Activated CD4-positive, alpha-beta memory T cell treated with anti-CD3 and anti-CD28 coated beads, Interleukin-2, amount 10 ng/mL, durations not matched to agents 7 days and 5 days (primary cell): ENCODE data around the gene RHBDL3. TPM values are rescaled to one million over a fixed set of nuclear protein-coding genes. Genes with fewer than 3 reads are reported as not detected.
"Not testable (repeated sequence)": the region's sequence is repeated elsewhere in the genome, so short reads cannot be mapped to it uniquely, and the experiment has no call there.

Experiments
- CTCF ChIA-PET: fragments of 350-600 bp; sonication (Branson Sonifier 250); formaldehyde crosslinking; loops from one replicate; lab custom pipeline; 2021; ENCODE audit warnings: antibody characterized with exemption, inconsistent platforms; lab: Charles Lee
- POLR2A ChIA-PET: fragments of 350-600 bp; sonication (Branson Sonifier 250); formaldehyde crosslinking; loops from one replicate; lab custom pipeline; 2021; ENCODE audit warnings: antibody characterized with exemption; lab: Charles Lee
- DNase-seq: peaks from one replicate; pipeline ENCODE4 v3.0.0-alpha.2; 2020
- H3K27ac Mint-ChIP-seq: one replicate; pipeline ENCODE4 v1.8.0; 2021; ENCODE audit warnings: mild to moderate bottlenecking, mixed read lengths
- H3K27me3 Mint-ChIP-seq: one replicate; pipeline ENCODE4 v1.8.0; 2021; ENCODE audit warnings: mixed read lengths
- H3K36me3 Mint-ChIP-seq: one replicate; pipeline ENCODE4 v1.8.0; 2021; ENCODE audit warnings: low read depth, mixed read lengths
- H3K4me1 Mint-ChIP-seq: one replicate; pipeline ENCODE4 v1.8.0; 2021; ENCODE audit warnings: mixed read lengths
- H3K4me3 Mint-ChIP-seq: one replicate; pipeline ENCODE4 v1.8.0; 2021; ENCODE audit warnings: mild to moderate bottlenecking, mixed read lengths
- H3K9me3 Mint-ChIP-seq: one replicate; pipeline ENCODE4 v1.8.0; 2021; ENCODE audit warnings: mixed read lengths
- total RNA-seq, 2 experiments: library from RNA; stranded (reverse); gene quantifications; one replicate each; pipeline ENCODE4 v1.2.3, GENCODE V29; 2021

The RHBDL3 gene
- total RNA-seq, 2 experiments from 2014 or later = 0.45 to 0.55 TPM

DNA sequence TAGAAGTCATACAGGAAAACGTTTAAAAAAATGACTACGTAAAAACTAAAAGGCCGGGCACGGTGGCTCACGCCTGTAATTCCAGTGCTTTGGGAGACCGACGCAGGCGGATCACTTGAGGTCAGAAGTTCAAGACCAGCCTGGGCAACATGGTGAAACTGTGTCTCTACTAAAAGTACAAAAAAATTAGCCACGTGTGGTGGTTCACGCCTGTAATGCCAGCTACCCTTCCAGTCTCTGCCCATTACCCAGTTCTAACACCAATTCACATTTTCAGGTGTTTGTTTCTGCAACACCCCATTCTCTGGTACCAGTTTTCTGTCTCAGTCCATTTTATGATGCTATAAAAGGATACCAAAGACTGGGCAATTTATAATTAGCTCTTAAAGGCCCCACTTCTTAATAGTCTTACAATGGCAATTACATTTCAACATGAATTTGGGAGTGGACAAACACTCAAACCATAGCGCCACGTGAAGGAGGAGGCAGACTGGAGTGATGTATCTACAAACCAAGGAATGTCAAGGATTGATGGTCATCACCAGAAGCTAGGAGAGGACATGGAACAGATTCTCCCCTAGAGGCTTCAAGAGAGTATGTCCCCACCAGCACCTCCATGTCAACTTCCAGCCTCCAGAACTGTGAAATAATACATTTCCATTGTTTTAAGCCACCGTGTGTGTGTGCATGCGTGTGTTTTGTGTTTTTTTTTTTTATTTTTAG lies 77.1 kb downstream of the RHBDL3 start:
- Mint-ChIP-seq H3K4me1 (peaks cover 36% of the 10 kb centered on the region), H3K27ac (peak overlapping the region; percentile 89), H3K36me3 (peaks cover 18% of the 10 kb centered on the region), H3K9me3 (no peaks in the 10 kb centered on the region), H3K27me3 (no peaks in the 10 kb centered on the region), H3K4me3 (peak overlapping the region; percentile 95)
- POLR2A ChIA-PET = interaction anchor here (1.2 to 17.0 kb wide), 4 partner anchors 10 to 18 kb away, joined by 3 to 189 read pairs (median 24); partner anchors contain the start of gene ZNF207
- DNase-seq = no peak
- CTCF ChIA-PET = interaction anchor here (1.2 to 3.8 kb wide), 2 partner anchors 8 to 203 kb away, joined by 3 to 18 read pairs; partner anchors contain the start of gene ZNF207

DNA sequence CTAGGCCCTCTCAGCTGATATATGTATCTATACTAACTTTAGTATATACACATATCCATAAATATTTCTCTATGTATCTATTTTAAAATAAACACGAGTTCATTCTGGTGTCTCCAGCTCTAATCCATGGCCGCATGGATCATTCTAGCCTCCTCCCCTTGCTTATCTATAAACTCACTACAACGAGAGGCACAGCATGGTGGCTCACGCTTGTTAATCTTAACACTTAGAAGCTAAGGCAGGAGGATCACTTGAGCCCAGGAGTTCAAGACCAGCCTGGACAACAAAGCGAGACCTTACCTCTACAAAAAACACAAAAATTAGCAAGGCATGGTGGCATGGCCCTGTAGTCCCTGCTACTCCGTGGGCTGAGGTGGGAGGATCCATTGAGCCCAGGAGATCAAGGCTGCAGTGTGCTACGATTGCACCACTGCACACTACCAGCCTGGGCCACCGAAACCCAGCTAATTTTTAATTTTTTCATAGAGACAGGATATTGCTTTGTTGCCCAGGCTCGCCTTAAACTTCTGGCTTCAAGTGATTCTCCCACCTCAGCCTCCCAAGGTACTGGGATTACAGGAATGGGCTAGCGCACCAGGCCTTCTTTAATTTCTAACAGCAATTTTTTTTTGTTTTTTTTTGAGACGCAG lies 80.4 kb downstream of the RHBDL3 start:
- Mint-ChIP-seq H3K27ac (no peak overlapping the region), H3K9me3 (no peaks in the 10 kb centered on the region), H3K4me3 (no peak overlapping the region), H3K4me1 (peaks cover 34% of the 10 kb centered on the region), H3K27me3 (no peaks in the 10 kb centered on the region), H3K36me3 (peaks cover 15% of the 10 kb centered on the region)
- DNase-seq = no peak
- ChIA-PET CTCF (interaction anchor here (1.3 kb wide), 1 partner anchor 13 kb away, joined by 3 read pairs; no protein-coding TSS in a partner anchor), POLR2A (interaction anchor here (0.9 kb wide), 1 partner anchor 16 kb away, joined by 3 read pairs; no protein-coding TSS in a partner anchor)

DNA sequence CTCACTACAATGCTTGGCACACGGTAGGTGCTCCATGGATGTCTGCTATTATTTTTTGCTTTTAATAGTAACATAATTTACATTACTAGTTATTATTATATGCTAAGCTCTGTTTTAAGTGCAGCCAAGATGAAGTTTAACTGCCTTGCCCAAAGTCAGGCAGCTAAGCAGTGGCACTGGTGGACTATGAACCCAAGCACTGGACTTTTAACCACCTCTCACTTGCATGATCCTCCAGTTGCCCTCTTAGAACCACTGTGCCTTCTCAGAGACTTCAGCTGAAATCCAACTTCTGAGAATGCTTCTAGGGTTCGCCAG lies 82.8 kb downstream of the RHBDL3 start:
- no peak overlapping the region for H3K27ac Mint-ChIP-seq
- POLR2A ChIA-PET = interaction anchor here (0.7 to 11.0 kb wide), 4 partner anchors 14 to 140 kb away, joined by 3 to 189 read pairs (median 5); partner anchors contain the start of gene C17orf75

DNA sequence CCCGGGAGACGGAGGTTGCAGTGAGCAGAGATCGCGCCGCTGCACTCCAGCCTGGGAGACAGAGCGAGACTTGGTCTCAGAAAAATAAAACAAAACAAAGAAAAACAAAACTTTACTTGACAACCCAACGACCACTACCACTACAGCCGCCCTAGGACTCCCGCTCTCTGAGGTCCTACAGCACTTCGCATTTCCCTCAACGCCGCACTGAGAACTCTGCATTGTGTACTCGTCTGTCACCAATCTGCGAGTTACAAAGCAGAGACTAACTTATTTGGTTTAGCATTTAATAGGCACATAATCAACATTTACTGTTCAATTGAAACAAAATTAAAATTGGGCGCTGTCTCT lies 83.8 kb downstream of the RHBDL3 start:
- H3K9me3 Mint-ChIP-seq = no peaks in the 10 kb centered on the region
- H3K36me3 Mint-ChIP-seq = peaks cover 44% of the 10 kb centered on the region
- POLR2A ChIA-PET = interaction anchor here (1.3 to 11.0 kb wide), 6 partner anchors 15 to 139 kb away, joined by 3 to 189 read pairs (median 5); partner anchors contain the start of genes C17orf75 and PSMD11
- no peaks in the 10 kb centered on the region for H3K27me3 Mint-ChIP-seq
- peak; percentile 24 for DNase-seq
- peaks cover 33% of the 10 kb centered on the region for H3K4me1 Mint-ChIP-seq
- CTCF ChIA-PET = interaction anchor here (0.9 to 2.4 kb wide), 3 partner anchors 9 to 95 kb away, joined by 3 to 18 read pairs (median 4); partner anchors contain the start of genes C17orf75 and PSMD11
- H3K27ac Mint-ChIP-seq = peak overlapping the region; percentile 99
- peak overlapping the region; percentile 97 for H3K4me3 Mint-ChIP-seq

More for the DNA sequence above, 82.8 kb downstream of the RHBDL3 start:
- CTCF ChIA-PET = interaction anchor here (0.8 to 1.4 kb wide), 5 partner anchors 8 to 96 kb away, joined by 3 to 6 read pairs (median 3); partner anchors contain the start of gene PSMD11
- H3K27me3 Mint-ChIP-seq = no peaks in the 10 kb centered on the region
- H3K9me3 Mint-ChIP-seq = no peaks in the 10 kb centered on the region
- no peak for DNase-seq
- peaks cover 35% of the 10 kb centered on the region for H3K36me3 Mint-ChIP-seq
- H3K4me1 Mint-ChIP-seq = peaks cover 29% of the 10 kb centered on the region
- peak overlapping the region; percentile 97 for H3K4me3 Mint-ChIP-seq

GRCh38 chr17:32349854-32350665 lies 84.4 kb downstream of the RHBDL3 start, which contains the start of gene ZNF207:
TSS of gene ZNF207 (plus strand) at chr17:32350157. CDS start at chr17:32350286, 129 bp downstream.
- Mint-ChIP-seq H3K4me3 (peak within 1 kb of the TSS; percentile 97), H3K4me1 (peaks cover 38% of the 10 kb centered on the region), H3K36me3 (peaks cover 49% of the 10 kb centered on the region), H3K9me3 (no peaks in the 10 kb centered on the region), H3K27me3 (no peaks in the 10 kb centered on the region), H3K27ac (peak within 1 kb of the TSS; percentile 99)
- CTCF ChIA-PET = interaction anchor here (1.0 to 2.4 kb wide), 7 partner anchors 9 to 343 kb away, joined by 3 to 18 read pairs (median 5); partner anchors contain the start of genes C17orf75, LRRC37B and PSMD11
- POLR2A ChIA-PET = interaction anchor here (0.6 to 11.0 kb wide), 22 partner anchors 9 to 413 kb away, joined by 3 to 189 read pairs (median 4); partner anchors contain the start of genes C17orf75, LRRC37B, PSMD11 and SUZ12
- peak; percentile 96 for DNase-seq

- peak; percentile 55 for DNase-seq
- Mint-ChIP-seq H3K4me3 (peak overlapping the region; percentile 97), H3K36me3 (peaks cover 57% of the 10 kb centered on the region), H3K4me1 (peaks cover 46% of the 10 kb centered on the region), H3K27ac (peak overlapping the region; percentile 99), H3K27me3 (no peaks in the 10 kb centered on the region), H3K9me3 (no peaks in the 10 kb centered on the region)
- CTCF ChIA-PET = interaction anchor here (1.0 to 2.4 kb wide), 7 partner anchors 10 to 344 kb away, joined by 3 to 18 read pairs (median 5); partner anchors contain the start of genes C17orf75, LRRC37B and PSMD11
- POLR2A ChIA-PET = interaction anchor here (0.6 to 11.0 kb wide), 23 partner anchors 9 to 414 kb away, joined by 3 to 189 read pairs (median 4); partner anchors contain the start of genes C17orf75, LRRC37B, PSMD11 and SUZ12
Measured at GRCh38 chr17:32350666-32351418, 85.2 kb downstream of the RHBDL3 start.

DNA sequence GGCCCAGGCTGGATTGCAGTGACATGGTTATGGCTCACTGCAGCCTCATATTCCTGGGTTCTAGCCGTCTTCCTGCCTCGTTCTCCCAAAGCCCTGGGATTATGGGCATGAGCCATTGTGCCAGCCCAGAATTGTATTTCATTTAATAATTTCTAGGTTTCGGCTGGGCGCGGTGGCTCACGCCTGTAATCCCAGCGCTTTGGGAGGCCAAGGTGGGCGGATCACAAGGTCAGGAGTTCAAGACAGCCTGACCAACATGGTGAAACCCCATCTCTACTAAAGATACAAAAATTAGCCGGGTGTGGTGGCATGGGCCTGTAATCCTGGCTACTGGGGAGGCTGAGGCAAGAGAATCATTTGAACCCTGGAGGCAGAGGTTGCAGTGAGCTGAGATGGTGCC lies 87.1 kb downstream of the RHBDL3 start:
- Mint-ChIP-seq H3K4me3 (peak overlapping the region; percentile 97), H3K36me3 (peaks cover 68% of the 10 kb centered on the region), H3K4me1 (peaks cover 56% of the 10 kb centered on the region)
- H3K27ac Mint-ChIP-seq, CTCF ChIA-PET, DNase-seq, H3K27me3 Mint-ChIP-seq, H3K9me3 Mint-ChIP-seq: not testable (repeated sequence)
- POLR2A ChIA-PET = interaction anchor here (1.9 to 11.0 kb wide), 3 partner anchors 9 to 20 kb away, joined by 5 to 189 read pairs (median 13); partner anchors contain the start of gene C17orf75

GRCh38 chr17:32355649-32356377 lies 90.2 kb downstream of the RHBDL3 start:
- Mint-ChIP-seq H3K9me3 (no peaks in the 10 kb centered on the region), H3K27ac (peak overlapping the region; percentile 40), H3K4me3 (peak overlapping the region; percentile 24), H3K27me3 (no peaks in the 10 kb centered on the region), H3K36me3 (peaks cover 77% of the 10 kb centered on the region), H3K4me1 (peaks cover 60% of the 10 kb centered on the region)
- no peak for DNase-seq
- POLR2A ChIA-PET = interaction anchor here (11.0 kb wide), 1 partner anchor 21 kb away, joined by 189 read pairs; the partner anchor contains the start of gene C17orf75
- CTCF ChIA-PET = no interaction called here

DNA sequence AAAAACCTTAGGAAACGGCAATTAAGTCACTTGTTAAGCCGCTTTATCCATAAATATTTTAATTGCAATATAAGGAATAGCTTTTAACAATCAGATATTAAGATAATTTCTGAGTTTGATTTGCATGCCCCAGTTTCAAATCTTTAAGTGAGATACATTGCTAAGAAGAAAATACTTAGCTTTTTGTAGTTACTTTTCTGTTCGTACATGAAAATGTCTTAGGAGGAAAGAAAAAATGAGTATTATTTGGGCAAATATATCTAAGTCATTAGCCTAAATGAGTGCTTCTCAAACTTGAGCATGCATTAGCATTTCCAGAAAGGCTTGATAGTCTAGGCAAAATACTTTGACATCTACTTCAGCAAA lies 90.7 kb downstream of the RHBDL3 start:
- Mint-ChIP-seq H3K4me3 (no peak overlapping the region), H3K27me3 (no peaks in the 10 kb centered on the region), H3K4me1 (peaks cover 64% of the 10 kb centered on the region)

DNA sequence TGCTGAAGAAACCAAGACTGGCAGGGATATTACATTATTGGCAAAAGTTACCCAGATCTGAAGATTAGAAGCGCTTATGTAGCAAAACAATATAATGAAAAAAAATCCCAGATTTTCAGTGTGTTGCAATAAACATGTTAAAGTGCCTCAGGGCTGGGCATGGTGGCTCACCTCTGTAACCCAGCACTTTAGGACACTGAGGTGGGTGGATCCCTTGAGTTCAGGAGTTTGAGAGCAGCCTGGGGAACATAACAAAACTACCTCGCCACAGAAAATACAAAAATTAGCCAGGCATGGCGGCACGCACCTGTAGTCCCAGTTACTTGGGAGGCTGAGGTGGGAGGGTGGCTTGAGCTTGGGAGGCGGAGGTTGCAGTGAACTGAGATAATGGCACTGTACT lies 91.1 kb downstream of the RHBDL3 start:
- peaks cover 78% of the 10 kb centered on the region for H3K36me3 Mint-ChIP-seq
- H3K9me3 Mint-ChIP-seq = no peaks in the 10 kb centered on the region
- POLR2A ChIA-PET = interaction anchor here (11.0 kb wide), 1 partner anchor 22 kb away, joined by 189 read pairs; the partner anchor contains the start of gene C17orf75
- H3K4me1 Mint-ChIP-seq = peaks cover 63% of the 10 kb centered on the region
- no peak for DNase-seq
- CTCF ChIA-PET = no interaction called here
- no peak overlapping the region for H3K4me3 Mint-ChIP-seq
- H3K27ac Mint-ChIP-seq = no peak overlapping the region
- no peaks in the 10 kb centered on the region for H3K27me3 Mint-ChIP-seq

More for the DNA sequence above, 90.7 kb downstream of the RHBDL3 start:
- DNase-seq = no peak
- CTCF ChIA-PET = no interaction called here
- POLR2A ChIA-PET = interaction anchor here (11.0 kb wide), 1 partner anchor 21 kb away, joined by 189 read pairs; the partner anchor contains the start of gene C17orf75
- peaks cover 80% of the 10 kb centered on the region for H3K36me3 Mint-ChIP-seq
- H3K27ac Mint-ChIP-seq = no peak overlapping the region
- no peaks in the 10 kb centered on the region for H3K9me3 Mint-ChIP-seq

DNA sequence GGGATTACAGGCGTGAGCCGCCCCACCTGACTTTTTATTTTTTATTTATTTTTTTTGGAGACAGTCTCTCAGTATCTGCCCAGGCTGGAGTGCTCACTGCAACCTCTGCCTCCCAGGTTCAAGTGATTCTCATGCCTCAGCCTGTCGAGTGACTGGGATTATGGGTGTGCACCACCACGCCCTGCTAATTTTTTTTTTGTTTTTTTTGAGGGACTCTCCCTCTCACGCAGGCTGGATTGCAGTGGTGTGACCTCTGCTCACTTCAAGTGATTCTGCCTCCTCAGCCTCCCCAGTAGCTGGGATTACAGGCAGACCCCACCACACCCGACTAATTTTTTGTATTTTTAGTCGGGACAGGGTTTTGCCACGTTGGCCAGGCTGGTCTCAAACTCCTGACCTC lies 92.0 kb downstream of the RHBDL3 start:
- Mint-ChIP-seq H3K27ac (no peak overlapping the region), H3K4me3 (no peak overlapping the region), H3K27me3 (no peaks in the 10 kb centered on the region), H3K4me1 (peaks cover 62% of the 10 kb centered on the region), H3K9me3 (no peaks in the 10 kb centered on the region), H3K36me3 (peaks cover 78% of the 10 kb centered on the region)
- ChIA-PET POLR2A (interaction anchor here (2.6 to 11.0 kb wide), 2 partner anchors 15 to 23 kb away, joined by 10 to 189 read pairs; partner anchors contain the start of gene C17orf75), CTCF (no interaction called here)
- no peak for DNase-seq
